Transverse colon (tissue), 4 donors: ENCODE results near the gene MXRA5.

Experiments
- CTCF ChIP-seq, 5 experiments: fragments of 200-600 bp in 3 of 5; fragments of 450-650 bp in 2 of 5; sonication (generic) in 3 of 5; IDR thresholded peaks; 1 replicate in 2 of 5; 2 replicates in 3 of 5; pipeline ENCODE4 v1.5.1; 2016 to 2017; ENCODE audit warnings: antibody characterized with exemption in 5 of 5, inconsistent platforms in 3 of 5, mild to moderate bottlenecking in 2 of 5, moderate library complexity in 1 of 5
- EP300 ChIP-seq: sonication (generic); formaldehyde crosslinking; IDR thresholded peaks from one replicate; pipeline ENCODE4 v1.6.1; 2017; ENCODE audit warnings: antibody characterized with exemption, low read depth
- POLR2A ChIP-seq: fragments of 450-650 bp; IDR thresholded peaks from one replicate; pipeline ENCODE4 v1.6.1; 2016; ENCODE audit warnings: antibody characterized with exemption, mild to moderate bottlenecking, moderate library complexity
- POLR2AphosphoS5 ChIP-seq, 3 donors: sonication (generic); formaldehyde crosslinking; IDR thresholded peaks; one replicate each; pipeline ENCODE4 v1.6.1; 2016; ENCODE audit warnings: antibody characterized with exemption in 3 of 3

GRCh38 chrX:3380603-3381002, 34.2 kb upstream of the MXRA5 start:
- TF ChIP-seq EP300, result no peak
- no peak for TF ChIP-seq POLR2AphosphoS5 (IDR thresholded peaks at IDR 0.05)
- no peak for TF ChIP-seq CTCF (IDR thresholded peaks at IDR 0.05)
- TF ChIP-seq POLR2A, result no peak
